GM18505 (cell line): Measurements from ENCODE around the gene FZD4.
"Not testable (repeated sequence)": the region's sequence is repeated elsewhere in the genome, so short reads cannot be mapped to it uniquely, and the experiment has no call there.

Experiments
- ATAC-seq: cut with Tn5 transposase; IDR thresholded peaks from one replicate; pipeline ENCODE4 v1.9.1; 2021; ENCODE audit not compliant: unreplicated experiment
- POLR2A ChIP-seq: IDR thresholded peaks from 4 replicates; pipeline ENCODE4 v1.6.1; 2011; ENCODE audit warnings: borderline replicate concordance; ENCODE audit not compliant: insufficient read depth, insufficient read length; ENCODE audit errors: extremely low read depth

Gene FZD4

DNA sequence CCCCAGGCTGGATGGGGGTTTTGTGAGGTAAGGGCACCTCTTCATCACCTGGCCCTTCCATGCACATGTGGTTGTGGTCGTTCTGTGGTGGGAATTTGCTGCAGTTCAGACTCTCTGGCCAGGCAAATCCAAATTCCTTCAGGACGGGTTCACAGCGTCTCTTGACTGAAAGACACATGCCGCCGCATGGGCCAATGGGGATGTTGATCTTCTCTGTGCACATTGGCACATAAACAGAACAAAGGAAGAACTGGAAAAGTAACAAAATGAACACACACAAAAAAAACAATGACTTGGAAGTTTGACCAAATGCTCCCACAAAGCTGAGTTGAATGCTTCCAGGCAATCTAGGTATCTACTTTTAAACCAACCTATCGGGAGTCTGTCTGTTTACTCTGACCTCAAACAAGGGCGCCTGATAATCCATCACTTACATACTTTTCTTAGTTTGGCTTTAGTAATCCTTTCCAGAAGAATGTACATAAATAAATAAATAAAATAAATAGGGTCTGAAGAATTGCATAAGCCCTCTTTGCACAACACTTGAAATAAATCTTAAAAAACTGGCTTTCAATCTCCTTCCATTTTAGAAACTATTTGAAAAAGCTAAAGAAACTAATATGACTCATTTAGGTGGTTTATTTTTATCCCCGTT, 2.8 kb downstream of the FZD4 start:
- no peak for TF ChIP-seq POLR2A
- ATAC-seq = no peak

DNA sequence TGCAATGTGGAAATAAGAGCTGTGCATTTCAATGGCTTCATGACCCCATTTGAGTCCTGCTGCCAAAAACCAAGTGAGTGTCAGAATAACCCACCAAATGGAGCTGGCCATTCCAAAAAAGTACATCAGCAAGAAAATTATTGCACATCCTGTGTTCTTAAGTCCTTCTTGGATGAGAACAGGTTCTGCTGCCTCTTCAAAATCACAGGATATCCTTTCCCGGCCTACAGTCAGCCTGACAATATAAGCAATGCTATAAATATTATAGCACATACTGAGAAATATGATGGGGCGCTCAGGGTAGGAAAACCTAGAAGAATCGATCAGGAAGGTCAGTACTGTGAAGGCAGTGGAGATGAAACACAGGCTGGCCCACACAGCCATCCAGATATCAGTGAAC, 3.5 kb downstream of the FZD4 start:
- TF ChIP-seq POLR2A = no peak

DNA sequence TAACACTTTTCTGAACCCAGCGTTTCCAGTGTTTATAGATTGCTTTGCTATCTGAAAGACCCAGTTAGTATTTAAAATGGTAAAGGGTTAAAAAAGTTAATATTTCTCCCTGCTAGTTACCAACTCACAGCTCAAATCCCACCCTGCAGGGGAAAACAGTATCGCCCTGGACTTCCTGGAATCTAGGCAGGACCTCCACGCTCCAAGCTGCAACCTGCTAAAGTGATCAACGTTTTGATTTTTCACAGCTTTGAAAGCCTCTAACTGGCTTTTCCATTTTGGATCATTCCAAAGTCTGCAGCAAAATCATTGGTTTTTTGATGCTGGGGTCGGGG, 4.6 kb downstream of the FZD4 start:
- TF ChIP-seq POLR2A = no peak
- ATAC-seq = no peak

More for the DNA sequence above, 3.5 kb downstream of the FZD4 start:
- ATAC-seq = no peak

DNA sequence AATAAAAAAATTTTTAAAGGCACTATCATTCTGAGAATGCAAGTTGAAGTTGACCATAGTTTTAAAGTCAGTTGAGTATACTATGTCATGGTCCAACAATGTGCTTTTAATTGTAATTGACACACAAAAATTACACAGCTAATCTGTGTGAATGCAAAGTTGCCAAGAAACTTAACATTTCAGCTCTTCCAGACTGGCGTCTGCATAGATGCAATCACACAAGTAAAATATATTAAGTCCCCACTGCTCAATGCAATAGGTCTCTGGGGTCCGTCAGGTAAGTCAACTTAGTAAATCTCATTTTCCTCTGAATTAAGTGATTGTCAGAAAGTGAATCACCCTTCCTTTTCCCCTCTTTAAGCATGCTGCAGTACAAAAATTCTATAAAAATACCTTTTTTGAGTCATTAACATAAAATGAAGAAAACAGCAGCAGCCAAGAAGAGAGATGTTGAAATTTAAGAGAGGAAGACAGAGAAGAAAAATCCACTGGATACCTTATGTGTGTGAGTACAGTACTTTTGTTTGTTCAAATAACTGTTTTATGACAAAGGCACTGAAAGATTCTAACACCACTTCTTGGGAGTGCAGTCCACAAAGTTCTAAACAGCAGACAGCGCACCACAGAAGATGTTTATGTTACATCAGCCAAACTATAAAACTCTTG, 5.1 kb downstream of the FZD4 start:
- no peak for TF ChIP-seq POLR2A
- no peak for ATAC-seq

DNA sequence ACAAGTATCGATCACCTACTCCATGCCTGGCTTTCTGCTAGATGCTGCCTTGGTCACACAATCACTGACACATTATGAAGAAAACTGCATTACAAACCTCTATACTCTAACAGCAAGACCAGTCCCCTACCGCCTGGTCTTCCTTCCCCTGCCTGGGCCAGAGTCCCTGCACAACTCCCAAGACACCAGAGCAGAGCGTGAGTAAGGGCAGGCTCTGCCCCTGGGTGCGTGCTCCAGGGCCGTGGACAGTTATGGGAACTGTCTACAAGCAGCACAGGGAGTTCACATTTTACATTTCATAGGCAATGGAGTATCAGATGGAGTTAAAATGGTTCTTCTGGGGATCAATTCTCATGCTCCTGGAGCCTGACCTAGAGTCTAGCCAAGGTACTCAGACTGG, 6.5 kb downstream of the FZD4 start:
- no peak for ATAC-seq
- no peak for TF ChIP-seq POLR2A

DNA sequence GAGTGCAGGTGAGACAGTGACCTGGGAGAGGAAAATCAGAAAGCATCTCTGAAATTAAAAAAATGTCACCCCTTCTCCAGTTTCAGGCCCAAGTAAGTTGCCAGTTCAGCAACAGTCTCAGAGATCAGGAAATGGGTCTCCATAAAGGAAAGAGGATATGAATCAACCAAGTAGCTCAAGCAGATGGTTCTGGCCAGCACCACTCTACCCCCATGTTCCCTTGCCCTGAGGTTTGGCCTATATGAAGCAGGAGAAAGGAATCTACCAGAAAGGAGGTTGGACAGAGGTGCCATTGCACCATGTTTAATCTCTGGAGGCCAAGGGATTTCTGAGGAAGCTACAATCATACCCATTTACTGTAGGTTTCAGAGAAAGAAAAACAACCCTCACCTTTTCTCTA, 7.7 kb downstream of the FZD4 start:
- no peak for TF ChIP-seq POLR2A
- ATAC-seq = no peak

DNA sequence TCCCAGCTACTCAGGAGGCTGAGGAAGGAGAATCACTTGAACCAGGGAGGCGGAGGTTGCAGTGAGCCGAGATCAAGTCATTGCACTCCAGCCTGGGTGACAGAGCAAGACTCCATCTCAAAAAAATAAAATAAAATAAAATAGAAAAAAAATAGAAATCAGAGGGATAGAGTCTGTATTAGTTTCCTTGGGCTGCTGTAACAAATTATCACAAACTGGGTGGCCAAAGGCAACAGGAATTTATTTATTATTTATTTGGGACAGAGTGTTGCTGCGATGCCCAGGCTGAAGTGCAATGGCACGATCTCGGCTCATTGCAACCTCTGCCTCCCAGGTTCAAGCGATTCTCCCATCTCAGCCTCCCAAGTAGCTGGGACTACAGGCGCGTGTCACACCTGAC, 11.7 kb downstream of the FZD4 start:
- ATAC-seq = not testable (repeated sequence)

DNA sequence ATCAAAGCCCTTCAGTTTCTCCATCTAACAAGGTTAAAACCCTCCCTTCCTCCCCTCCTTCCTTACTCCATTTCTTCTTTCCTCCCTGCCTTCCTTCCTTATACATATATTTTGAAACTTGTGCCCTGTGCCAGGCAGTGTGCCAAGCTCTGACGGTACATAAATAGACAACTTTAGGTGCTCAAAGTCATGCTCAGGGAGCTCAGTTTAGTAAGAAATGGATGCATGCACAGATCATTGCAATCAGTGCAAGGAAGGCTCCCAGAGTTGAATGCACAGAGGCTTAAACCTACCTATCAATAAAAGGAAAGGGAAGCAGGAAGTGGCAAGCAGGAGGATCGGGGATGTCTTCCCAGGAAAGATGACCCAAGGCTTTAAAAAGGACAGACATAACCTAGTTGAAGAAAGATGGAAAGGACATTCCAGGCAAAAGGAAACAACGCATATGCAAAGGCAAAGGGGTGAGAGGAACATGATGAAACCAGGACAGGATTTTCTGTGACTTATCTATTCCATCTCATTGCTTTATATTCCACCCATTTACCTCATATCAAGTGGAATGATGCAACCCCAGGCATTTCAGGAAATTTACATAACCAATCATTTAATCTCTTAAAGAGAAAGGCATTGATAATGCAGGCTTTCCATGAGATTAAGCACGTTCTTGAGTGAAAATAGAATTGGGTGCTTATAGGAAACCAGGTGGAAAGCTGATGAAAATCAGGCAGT, 13.2 kb downstream of the FZD4 start:
- no peak for TF ChIP-seq POLR2A
- ATAC-seq = no peak

DNA sequence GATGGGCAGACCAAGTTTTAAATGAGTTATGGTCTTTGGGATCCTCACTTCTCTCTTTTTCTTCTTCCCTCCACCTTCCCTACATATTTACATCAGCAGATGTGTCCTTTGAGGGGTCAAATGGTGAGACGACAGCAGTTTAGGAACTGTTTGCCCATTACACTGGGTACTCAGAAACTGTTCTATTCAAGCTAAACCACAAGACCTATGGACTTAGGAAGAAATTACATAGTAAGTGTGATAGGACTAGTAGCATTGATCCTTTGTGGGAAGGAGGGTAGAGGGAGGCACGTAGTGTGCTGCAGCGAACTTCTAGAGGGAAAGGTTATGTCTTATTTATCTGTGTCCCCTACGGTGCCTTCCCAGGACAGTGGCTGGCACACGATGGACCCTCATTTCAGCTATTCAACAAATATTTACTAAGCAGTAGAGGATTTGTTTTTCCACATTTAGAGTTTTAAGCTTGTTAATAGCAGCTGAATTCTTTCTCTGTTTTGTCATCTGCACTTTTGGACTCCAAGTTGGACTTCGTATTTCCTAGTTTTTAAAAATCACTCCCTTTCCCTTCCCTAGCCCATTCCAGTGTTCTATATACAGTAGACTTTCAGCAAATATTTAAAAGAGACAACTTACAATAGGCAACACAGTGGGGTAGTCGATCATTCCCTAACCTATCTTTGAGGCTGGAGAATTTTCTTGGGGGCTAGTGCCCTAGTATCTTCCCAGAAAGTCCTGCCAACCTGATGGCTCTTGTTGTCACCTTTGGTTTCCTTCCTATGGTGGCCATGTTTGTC, 13.9 kb downstream of the FZD4 start:
- TF ChIP-seq POLR2A = no peak
- ATAC-seq = no peak

DNA sequence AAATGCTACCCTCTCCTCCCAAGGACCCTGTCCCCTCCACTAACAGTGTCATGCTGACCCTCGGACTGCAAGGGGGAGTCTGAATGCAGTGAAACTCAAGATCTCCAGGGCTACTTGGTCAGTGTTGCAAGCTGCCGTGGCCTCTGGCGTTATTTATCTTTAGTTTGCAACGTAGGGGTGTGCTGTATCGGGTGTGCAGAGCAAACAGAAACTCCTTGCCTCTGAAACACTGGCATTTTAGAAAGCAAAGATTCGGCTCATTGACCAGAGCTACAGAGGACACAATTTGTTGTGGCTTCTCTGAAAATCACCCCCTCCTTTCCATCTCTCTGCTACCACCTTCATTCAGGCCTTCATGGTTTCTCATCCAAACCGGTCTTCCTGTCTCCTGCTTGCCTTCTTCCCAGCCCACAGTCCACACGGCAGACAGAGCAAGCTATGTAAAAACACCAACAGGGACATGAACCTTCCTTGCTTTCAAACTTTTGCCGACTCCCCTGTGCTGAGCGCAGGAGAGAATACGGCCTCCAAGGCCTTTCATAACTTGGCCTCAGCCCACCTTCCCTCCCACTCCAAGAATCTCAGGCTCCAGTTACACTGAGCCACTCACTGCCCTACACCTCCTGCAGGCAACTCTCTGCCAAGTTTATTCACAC, 14.9 kb downstream of the FZD4 start:
- no peak for ATAC-seq
- no peak for TF ChIP-seq POLR2A

DNA sequence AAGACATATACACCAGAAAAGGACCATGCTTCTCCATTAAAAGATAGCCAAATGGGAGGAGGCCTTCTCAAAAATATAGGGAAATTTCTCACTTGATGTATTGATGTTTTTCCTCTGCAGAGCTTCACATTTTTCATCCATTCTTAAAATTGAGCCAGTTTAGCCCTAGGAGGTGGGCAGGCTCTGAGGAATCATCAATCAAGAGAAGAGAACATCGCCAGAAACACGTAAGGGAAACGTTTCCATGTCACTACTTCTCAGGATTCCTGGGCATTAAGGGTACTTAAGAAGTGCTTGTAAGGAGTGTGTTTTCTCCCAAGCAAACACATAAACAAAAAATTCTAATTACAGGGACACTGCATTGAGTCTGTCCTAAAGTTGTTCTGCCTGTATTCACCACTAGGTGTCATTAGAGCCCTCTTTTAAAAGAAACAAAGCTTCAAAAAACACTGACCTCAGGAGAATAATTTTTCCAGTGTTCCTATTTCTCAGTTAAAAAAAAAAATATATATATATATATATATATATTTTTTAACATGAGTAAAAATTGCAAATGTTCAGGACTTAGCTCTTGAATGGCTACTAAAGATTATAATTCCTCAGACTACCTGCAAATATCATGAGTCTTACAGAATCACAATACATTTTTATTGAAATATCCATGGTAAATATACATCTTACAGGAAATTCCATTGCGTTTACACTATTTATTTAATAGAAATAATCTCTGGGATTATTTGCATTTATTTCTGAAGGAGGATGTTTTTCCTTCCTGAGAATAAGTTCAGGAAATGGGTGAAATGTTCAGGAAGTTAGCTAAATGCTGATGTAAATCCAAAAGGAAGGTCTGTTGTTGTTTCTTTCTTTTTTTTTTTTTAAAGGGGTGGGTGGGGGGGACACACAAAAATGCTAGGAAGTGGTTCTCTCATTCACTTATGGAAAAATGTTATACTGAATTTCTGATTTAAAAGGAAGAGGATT, 16.0 kb downstream of the FZD4 start:
- TF ChIP-seq POLR2A = no peak
- ATAC-seq = no peak

DNA sequence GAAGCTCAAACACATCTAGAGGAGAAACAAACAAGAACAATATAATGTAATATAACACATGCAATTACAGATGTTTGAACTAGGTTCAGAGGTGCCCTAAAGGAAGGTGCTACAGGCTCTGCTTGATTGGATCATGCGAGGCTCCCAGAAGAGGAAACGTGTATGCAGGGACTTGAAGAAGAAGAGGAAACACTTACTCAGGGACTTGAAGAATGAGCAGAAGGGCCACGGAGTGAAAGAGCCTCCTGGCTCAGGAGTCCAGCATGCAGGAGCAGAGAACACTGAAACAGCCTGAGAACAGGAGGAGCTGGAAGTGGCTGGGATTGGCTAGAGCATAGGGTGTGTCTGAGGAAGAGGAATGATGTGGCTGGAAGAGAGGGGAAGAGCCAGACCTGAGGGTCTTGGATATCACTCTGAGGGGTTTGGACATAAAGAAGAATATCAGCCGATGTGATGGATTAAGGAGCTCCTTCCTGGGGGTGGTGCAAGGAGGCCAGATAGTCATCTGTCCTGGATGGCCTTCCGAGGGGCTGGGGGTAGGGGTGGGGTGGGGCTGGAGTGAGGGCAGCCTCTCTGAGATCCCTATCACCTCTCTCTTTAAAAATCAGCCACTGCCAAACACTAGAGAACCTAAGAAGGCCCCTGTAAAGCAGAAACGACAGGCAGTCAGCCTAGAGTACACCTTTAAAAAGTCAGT, 16.8 kb downstream of the FZD4 start:
- no peak for TF ChIP-seq POLR2A
- ATAC-seq = no peak

DNA sequence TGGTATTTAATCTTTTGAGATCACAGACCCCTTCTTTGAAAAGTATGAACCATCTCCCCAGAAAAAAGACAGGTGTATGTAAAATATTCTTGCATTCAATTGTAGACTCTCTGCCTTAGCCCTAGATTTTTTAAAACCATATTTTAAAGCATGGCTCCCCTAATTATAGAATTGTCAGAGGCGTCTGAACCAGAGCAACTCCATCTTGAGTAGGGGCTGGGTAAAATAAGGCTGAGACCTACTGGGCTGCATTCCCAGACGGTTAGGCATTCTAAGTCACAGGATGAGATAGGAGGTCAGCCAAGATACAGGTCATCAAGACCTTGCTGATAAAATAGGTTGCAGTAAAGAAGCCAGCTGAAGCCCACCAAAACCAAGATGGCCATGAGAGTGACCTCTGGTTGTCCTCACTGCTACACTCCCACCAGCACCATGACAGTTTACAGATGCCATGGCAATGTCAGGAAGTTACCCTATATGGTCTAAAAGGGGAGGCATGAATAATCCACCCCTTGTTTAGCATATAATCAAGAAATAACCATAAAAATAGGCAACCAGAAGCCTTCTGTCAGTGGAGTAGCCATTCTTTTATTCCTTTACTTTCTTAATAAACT, 17.9 kb downstream of the FZD4 start:
- ATAC-seq = not testable (repeated sequence)
